ENCODE data around the gene LRRC59.

Gene LRRC59

GRCh38 chr17:50355701-50356341 lies 41.5 kb downstream of the LRRC59 start:
- TF ChIP-seq, protein P1, sequence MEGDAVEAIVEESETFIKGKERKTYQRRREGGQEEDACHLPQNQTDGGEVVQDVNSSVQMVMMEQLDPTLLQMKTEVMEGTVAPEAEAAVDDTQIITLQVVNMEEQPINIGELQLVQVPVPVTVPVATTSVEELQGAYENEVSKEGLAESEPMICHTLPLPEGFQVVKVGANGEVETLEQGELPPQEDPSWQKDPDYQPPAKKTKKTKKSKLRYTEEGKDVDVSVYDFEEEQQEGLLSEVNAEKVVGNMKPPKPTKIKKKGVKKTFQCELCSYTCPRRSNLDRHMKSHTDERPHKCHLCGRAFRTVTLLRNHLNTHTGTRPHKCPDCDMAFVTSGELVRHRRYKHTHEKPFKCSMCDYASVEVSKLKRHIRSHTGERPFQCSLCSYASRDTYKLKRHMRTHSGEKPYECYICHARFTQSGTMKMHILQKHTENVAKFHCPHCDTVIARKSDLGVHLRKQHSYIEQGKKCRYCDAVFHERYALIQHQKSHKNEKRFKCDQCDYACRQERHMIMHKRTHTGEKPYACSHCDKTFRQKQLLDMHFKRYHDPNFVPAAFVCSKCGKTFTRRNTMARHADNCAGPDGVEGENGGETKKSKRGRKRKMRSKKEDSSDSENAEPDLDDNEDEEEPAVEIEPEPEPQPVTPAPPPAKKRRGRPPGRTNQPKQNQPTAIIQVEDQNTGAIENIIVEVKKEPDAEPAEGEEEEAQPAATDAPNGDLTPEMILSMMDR (IDR thresholded peaks at IDR 0.05; ENCODE audit: borderline replicate concordance, insufficient read depth, low read depth, low read length), result no peak
- no peak overlapping the region for H3K4me3 ChIP-seq (ENCODE audit: low read depth, low read length)

GRCh38 chr17:50355336-50355700 lies 42.0 kb downstream of the LRRC59 start:
- TF ChIP-seq, protein P1 (IDR thresholded peaks at IDR 0.05; ENCODE audit: borderline replicate concordance, insufficient read depth, low read depth, low read length), result no peak
- no peak overlapping the region for H3K4me3 ChIP-seq (ENCODE audit: low read depth, low read length)

DNA sequence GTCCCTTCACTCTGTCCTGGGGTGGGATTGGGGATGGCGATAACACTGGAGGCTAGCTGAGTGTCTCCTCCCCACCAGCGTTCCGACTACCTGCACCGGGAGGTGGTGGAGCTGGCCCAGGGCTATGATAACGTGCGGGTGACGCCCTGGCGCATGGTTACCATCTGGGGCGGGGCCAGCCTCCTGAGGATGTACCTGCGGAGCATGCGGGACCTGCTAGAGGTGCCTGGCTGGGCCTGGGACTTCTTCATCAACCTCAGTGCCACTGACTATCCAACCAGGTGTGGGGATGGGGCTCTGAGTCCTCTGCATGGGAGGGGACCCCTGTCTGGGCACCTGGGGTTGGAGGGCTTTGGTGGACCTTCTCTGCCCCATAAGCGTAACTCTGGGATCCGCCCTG lies 42.5 kb downstream of the LRRC59 start:
- TF ChIP-seq, protein P1 (IDR thresholded peaks at IDR 0.05; ENCODE audit: borderline replicate concordance, insufficient read depth, low read depth, low read length), result no peak
- H3K4me3 ChIP-seq (ENCODE audit: low read depth, low read length), result no peak overlapping the region

- TF ChIP-seq, protein P1 (IDR thresholded peaks at IDR 0.05; ENCODE audit: borderline replicate concordance, insufficient read depth, low read depth, low read length), result no peak
- no peak overlapping the region for H3K4me3 ChIP-seq (ENCODE audit: low read depth, low read length)
Observed at GRCh38 chr17:50354198-50354597, 43.1 kb downstream of the LRRC59 start.

DNA sequence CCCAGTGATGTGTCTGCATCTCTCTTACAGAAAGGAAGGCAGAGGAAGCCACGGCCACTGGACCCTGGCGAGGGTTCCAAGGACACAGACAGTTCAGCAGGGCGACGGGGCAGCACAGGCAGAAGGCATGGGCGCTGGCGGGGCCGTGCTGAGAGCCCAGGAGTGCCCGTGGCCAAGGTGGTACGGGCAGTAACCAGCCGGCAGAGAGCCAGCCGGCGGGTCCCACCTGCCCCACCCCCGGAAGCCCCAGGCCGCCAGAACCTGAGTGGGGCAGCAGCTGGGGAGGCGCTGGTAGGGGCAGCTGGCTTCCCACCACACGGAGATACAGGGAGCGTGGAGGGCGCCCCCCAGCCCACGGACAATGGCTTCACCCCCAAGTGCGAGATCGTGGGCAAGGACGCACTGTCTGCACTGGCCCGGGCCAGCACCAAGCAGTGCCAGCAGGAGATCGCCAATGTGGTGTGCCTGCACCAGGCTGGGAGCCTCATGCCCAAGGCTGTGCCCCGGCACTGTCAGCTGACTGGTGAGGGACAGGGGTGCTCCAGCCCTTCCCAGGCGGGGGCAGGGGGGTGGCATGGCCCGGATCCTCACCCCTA lies 43.6 kb downstream of the LRRC59 start:
- no peak overlapping the region for H3K4me3 ChIP-seq (ENCODE audit: low read depth, low read length)
- TF ChIP-seq, protein P1 (IDR thresholded peaks at IDR 0.05; ENCODE audit: borderline replicate concordance, insufficient read depth, low read depth, low read length), result no peak

DNA sequence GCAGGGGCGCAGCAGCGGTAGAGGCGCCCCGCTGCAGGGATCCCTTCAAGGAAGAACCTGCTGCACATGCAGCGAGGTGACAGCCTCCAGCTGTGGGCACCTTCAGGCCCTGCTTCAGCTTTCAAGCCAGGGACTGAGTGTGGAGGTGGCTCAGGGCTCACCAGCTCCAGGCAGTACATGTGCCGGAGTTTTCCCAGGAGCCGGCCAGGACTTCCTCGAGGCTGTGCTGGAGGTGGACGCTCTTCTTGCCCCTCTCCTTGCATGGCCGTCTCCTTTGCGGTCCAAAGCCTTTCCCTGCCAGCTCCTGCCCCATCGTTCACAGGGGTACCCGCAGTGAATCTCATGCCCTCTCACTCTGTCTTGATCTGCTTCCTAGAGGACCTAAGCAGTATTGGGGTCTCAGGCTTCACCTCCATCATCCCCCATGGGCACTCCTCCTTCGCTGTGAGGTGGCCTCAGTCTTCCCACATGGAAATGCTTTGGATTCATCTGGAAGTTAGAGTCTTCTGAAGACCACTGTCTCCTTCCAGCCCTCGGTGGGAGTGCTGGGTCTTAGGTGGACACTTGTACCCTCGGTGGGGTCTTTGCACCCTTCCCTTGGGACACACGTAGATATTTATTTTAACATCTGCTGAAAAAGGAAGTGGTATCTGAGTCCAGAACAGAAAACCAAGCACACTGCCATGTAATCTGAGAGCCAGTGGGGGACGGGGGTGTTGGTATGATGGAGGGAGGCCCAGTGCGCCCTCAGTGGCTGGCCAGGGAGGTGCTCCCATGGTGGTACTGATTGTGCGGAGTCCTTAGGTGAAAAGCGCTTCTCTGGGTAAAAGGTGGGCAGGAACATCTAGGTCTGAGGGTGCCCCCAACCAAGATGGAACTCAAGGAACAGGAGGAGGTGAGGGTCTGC lies 44.4 kb downstream of the LRRC59 start:
- H3K4me3 ChIP-seq (ENCODE audit: low read depth, low read length), result no peak overlapping the region
- TF ChIP-seq, protein P1 (IDR thresholded peaks at IDR 0.05; ENCODE audit: borderline replicate concordance, insufficient read depth, low read depth, low read length), result no peak

All from GM12875 (cell line).